ENCODE measurements around the gene MYO1E. TPM values are rescaled to one million over a fixed set of nuclear protein-coding genes. Genes with fewer than 3 reads are reported as not detected.

MYO1E gene
- total RNA-seq, 1 donor from 2014 or later: 84.6 TPM

GRCh38 chr15:59256482-59256881 lies 116.2 kb downstream of the MYO1E start:
- Mint-ChIP-seq H3K27ac (ENCODE audit: unreplicated experiment) (no peak overlapping the region), H3K27me3 (ENCODE audit: unreplicated experiment) (no peaks in the 10 kb centered on the region), H3K9me3 (ENCODE audit: unreplicated experiment) (no peaks in the 10 kb centered on the region), H3K4me3 (ENCODE audit: unreplicated experiment) (no peak overlapping the region), H3K36me3 (ENCODE audit: unreplicated experiment) (peaks cover 25% of the 10 kb centered on the region), H3K4me1 (ENCODE audit: unreplicated experiment) (no peaks in the 10 kb centered on the region)
- TF ChIP-seq CTCF (IDR thresholded peaks at IDR 0.05): no peak
- DNase-seq (ENCODE audit: extremely low spot score, unreplicated experiment): no peak

- Mint-ChIP-seq H3K27me3 (ENCODE audit: unreplicated experiment) (no peaks in the 10 kb centered on the region), H3K27ac (ENCODE audit: unreplicated experiment) (no peak overlapping the region), H3K4me3 (ENCODE audit: unreplicated experiment) (no peak overlapping the region), H3K36me3 (ENCODE audit: unreplicated experiment) (peaks cover 25% of the 10 kb centered on the region), H3K4me1 (ENCODE audit: unreplicated experiment) (no peaks in the 10 kb centered on the region), H3K9me3 (ENCODE audit: unreplicated experiment) (no peaks in the 10 kb centered on the region)
- TF ChIP-seq CTCF (IDR thresholded peaks at IDR 0.05): no peak
- DNase-seq (ENCODE audit: extremely low spot score, unreplicated experiment): no peak
These were observed 116.9 kb downstream of the MYO1E start for GRCh38 chr15:59255680-59256336.

- Mint-ChIP-seq H3K4me3 (ENCODE audit: unreplicated experiment) (no peak overlapping the region), H3K27me3 (ENCODE audit: unreplicated experiment) (no peaks in the 10 kb centered on the region), H3K36me3 (ENCODE audit: unreplicated experiment) (peaks cover 23% of the 10 kb centered on the region), H3K4me1 (ENCODE audit: unreplicated experiment) (peaks cover 2% of the 10 kb centered on the region), H3K9me3 (ENCODE audit: unreplicated experiment) (no peaks in the 10 kb centered on the region), H3K27ac (ENCODE audit: unreplicated experiment) (no peak overlapping the region)
- no peak for TF ChIP-seq CTCF (IDR thresholded peaks at IDR 0.05)
- no peak for DNase-seq (ENCODE audit: extremely low spot score, unreplicated experiment)
These were observed 120.5 kb downstream of the MYO1E start for GRCh38 chr15:59252137-59252536.

DNA sequence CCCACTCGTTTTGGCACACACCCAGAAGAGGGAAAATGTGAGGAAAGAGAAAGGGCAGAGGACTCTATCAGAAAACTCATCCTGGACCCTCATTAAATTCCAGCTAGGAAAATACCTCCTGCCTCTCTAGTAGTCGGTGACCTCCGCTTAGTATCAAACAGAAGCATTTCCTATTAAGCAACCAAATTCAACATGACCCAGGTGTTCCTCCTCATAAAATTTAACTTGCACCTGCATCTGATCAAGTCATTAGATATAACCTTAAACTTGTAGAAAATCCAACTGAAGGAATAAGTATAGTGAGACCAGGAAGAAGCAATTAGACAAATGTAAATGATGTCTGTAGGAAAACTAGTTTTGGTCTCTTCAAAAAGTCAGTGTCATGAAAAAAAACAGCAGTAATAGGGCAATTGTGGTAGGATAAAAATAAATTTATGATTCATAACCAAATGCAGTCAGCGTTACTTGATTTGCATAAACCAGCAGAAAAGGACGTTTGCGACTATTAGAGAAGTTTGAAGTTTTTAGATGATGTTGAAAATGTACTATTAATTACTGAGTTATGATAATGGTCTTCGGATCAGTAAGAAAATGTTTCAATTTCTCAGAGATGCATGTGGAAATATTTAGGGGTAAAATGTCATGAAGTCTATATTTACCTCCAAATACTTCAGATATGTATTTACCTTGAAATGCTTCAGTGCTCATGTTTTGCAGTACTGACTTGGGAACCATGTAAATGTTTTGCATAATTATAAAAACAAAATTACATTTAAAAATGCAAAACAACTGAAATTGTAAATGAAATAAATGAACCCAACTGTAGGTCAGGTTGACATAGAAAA lies 121.4 kb downstream of the MYO1E start:
- no peak overlapping the region for H3K4me3 Mint-ChIP-seq (ENCODE audit: unreplicated experiment)
- no peak for TF ChIP-seq CTCF (IDR thresholded peaks at IDR 0.05)
- H3K27ac Mint-ChIP-seq (ENCODE audit: unreplicated experiment): no peak overlapping the region
- H3K27me3 Mint-ChIP-seq (ENCODE audit: unreplicated experiment): no peaks in the 10 kb centered on the region
- DNase-seq (ENCODE audit: extremely low spot score, unreplicated experiment): no peak
- peaks cover 20% of the 10 kb centered on the region for H3K36me3 Mint-ChIP-seq (ENCODE audit: unreplicated experiment)
- peaks cover 2% of the 10 kb centered on the region for H3K4me1 Mint-ChIP-seq (ENCODE audit: unreplicated experiment)
- H3K9me3 Mint-ChIP-seq (ENCODE audit: unreplicated experiment): no peaks in the 10 kb centered on the region

- no peak overlapping the region for H3K4me3 Mint-ChIP-seq (ENCODE audit: unreplicated experiment)
- no peak for DNase-seq (ENCODE audit: extremely low spot score, unreplicated experiment)
- H3K9me3 Mint-ChIP-seq (ENCODE audit: unreplicated experiment): no peaks in the 10 kb centered on the region
- no peak for TF ChIP-seq CTCF (IDR thresholded peaks at IDR 0.05)
- no peaks in the 10 kb centered on the region for H3K27me3 Mint-ChIP-seq (ENCODE audit: unreplicated experiment)
- no peak overlapping the region for H3K27ac Mint-ChIP-seq (ENCODE audit: unreplicated experiment)
- peaks cover 15% of the 10 kb centered on the region for H3K36me3 Mint-ChIP-seq (ENCODE audit: unreplicated experiment)
- peaks cover 2% of the 10 kb centered on the region for H3K4me1 Mint-ChIP-seq (ENCODE audit: unreplicated experiment)
These were observed 122.4 kb downstream of the MYO1E start for GRCh38 chr15:59250249-59250648.
